Fibroblast of pulmonary artery (primary cell): ENCODE data around the gene RPL31.

Source experiments
- DNase-seq: peaks from one replicate; pipeline ENCODE4 v3.0.0-alpha.2; 2010; ENCODE audit warnings: low read depth
- H3K4me3 ChIP-seq: replicated peaks from 2 replicates; pipeline ENCODE4 v1.5.1; 2011; ENCODE audit warnings: low read depth, mild to moderate bottlenecking, control low read depth, low read length, moderate library complexity
- TF ChIP-seq, protein P1 (sequence below): IDR thresholded peaks from 2 replicates; pipeline ENCODE4 v1.5.1; 2011; ENCODE audit warnings: mild to moderate bottlenecking, control low read depth, low read length, inconsistent platforms; ENCODE audit errors: missing control alignments

RPL31 gene

DNA sequence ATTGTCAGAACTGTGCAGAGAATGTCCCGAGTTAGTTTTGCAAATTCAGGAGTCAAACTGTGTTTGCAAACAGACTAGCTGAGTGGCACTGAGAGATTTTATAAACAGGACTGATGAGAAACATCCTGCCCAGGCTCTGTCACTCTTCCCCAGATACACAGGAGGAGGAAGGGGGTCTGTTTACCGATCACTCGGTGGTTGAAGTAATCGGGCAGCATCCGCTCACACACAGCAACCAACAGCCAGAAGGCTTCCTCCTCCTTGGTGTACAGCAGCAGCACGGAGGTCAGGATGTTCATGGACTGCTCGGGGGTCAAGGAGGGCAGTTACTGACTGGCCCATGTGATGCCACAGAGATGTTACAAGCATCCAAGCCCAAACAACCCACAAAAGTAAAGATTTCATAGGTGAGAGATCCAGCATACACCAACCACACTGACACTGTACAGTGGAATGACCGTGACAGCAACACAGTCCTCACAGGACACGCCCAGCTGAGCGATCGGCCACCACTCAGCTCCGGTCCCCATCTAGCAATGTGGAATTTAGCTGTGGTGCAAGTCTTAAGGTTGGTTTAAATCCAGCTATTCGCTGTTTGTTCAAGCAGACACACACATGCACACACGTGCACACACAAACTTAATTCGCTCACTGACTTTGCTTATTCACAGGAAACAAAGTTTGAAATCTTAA is 30.1 kb downstream of the RPL31 start:
- TF ChIP-seq, protein P1, sequence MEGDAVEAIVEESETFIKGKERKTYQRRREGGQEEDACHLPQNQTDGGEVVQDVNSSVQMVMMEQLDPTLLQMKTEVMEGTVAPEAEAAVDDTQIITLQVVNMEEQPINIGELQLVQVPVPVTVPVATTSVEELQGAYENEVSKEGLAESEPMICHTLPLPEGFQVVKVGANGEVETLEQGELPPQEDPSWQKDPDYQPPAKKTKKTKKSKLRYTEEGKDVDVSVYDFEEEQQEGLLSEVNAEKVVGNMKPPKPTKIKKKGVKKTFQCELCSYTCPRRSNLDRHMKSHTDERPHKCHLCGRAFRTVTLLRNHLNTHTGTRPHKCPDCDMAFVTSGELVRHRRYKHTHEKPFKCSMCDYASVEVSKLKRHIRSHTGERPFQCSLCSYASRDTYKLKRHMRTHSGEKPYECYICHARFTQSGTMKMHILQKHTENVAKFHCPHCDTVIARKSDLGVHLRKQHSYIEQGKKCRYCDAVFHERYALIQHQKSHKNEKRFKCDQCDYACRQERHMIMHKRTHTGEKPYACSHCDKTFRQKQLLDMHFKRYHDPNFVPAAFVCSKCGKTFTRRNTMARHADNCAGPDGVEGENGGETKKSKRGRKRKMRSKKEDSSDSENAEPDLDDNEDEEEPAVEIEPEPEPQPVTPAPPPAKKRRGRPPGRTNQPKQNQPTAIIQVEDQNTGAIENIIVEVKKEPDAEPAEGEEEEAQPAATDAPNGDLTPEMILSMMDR, result no peak
- H3K4me3 ChIP-seq, result no peak overlapping the region

DNA sequence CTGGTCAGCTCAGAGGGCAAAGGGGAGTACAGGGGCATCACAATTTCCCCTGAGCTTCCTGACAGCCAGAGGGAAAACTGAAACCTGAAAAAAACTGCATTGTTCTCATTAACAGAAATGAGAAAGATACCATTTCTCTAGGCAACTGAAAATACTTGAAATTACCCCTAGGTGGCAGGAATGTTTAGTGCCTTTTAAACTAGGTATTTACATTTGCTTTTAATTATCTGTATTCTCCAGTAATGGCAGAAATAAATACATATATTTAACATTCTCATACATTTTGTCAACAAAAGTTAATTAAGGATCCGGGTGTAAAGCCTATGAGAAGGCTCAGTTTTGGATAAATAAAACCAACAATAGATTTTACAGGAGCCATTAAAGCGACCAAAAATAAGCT is 34.5 kb downstream of the RPL31 start:
- DNase-seq, result peak; percentile 65
- TF ChIP-seq, protein P1, result peak; percentile 64
- H3K4me3 ChIP-seq, result no peak overlapping the region

More for the DNA sequence above, 30.1 kb downstream of the RPL31 start:
- no peak for DNase-seq

DNA sequence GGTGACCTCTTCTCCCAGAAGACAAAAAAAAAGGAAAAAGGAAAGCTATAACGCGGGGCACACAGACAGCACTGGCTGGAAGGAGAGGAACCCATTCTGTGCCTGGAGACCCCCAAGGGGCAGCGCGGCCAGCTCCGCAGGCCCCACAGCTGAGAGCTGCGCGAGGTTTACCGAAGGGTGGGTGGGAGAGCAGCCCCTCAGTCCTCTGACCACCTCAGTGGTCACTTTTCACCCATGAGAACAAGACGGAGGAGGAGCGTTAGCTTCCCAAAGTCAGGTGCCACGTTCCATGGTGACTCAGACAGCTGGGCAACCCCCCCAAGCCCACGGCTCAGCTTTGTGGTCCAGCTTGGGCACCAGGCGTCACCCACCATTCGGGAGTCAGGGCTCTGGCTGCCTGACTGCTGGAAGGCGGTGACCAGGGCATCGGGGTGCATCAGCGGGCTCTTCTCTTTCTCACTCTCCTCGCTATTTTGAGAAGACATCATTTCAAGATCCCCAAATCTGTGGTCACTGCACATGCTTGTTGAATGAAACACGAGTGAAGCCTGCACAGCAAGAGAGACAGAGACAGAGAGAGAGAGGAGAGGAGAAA is 35.2 kb downstream of the RPL31 start:
- no peak overlapping the region for H3K4me3 ChIP-seq
- no peak for DNase-seq
- TF ChIP-seq, protein P1, result no peak

DNA sequence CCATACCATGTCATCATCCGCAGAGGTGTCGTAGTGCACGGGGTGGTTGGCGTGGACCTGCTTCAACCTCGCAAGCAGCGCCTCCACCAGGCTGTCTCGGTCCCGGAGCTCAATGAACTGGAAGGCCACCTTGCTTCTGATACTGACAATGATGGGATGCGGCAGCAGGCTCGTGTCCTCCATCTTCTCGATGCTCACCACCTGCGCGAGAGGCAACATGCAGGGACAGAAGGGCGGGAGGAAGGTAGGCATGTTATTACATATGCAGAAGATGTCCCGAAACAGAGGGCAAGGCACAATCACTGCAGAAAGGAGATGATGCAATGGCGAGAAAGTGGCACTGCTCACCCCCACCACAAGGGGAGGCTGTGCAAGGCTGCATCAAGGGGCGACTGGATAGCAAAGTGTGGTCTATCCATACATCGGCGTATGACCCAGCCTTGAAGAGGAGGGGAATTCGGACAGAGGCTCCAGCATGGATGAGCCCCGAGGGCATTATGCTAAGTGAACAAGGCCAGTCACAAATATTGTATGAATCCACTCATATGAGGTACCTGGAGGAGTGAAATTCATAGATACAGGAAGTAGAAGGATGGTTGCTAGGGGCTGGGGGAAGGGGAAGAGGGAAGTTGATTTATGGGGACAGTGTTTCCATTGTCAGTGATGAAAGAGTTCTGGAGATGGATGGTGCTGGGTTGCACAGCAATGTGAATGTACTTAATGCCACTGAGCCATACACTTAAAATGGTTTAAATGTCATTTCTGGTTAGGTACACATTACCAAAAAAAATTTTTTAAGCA is 36.6 kb downstream of the RPL31 start:
- DNase-seq, result peak; percentile 31
- TF ChIP-seq, protein P1, result peak; percentile 60

DNA sequence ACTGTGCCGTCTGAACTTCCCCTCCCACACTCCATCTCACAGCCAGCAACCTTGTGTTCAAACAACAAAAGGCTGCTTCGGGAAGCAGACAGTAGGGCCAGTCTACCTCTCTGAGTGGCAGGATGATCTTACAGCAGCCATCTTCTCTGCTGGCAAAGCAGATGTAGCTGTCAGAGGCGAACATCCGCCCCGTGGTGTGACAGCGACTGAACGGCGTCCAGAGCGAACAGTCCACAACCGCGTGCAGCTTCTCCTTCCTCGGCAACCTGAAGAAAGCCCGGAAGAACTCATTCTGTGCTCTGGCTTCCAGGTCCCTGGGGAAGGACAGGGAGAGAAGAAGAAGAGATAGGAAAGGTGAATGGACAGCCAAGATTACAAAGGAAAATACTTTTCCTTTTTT is 38.0 kb downstream of the RPL31 start:
- TF ChIP-seq, protein P1, result no peak
- H3K4me3 ChIP-seq, result no peak overlapping the region
- DNase-seq, result no peak

More for the DNA sequence above, 36.6 kb downstream of the RPL31 start:
- H3K4me3 ChIP-seq, result no peak overlapping the region

DNA sequence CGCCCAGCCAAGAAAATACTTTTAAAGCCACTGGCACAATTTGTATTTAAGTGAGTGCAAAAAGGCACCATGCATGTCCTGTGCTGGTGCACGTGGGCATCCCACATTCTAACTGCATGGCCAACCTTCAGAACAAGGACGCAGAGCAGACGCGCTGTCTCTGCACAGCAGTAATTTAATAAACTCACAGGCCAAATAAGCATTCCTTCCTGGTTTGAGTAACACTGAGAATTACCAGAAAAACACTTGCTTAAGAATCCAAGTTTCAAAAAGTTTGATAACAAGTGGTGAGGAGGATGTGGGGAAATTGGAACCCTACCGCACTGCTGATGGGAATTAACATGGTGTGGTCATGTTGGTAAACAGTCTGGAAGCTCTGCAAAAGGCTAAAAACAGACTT is 38.7 kb downstream of the RPL31 start:
- TF ChIP-seq, protein P1, result no peak
- no peak overlapping the region for H3K4me3 ChIP-seq
- DNase-seq, result no peak
